HG03432 (cell line): Measurements from ENCODE around the gene PUM2.
A peak's percentile ranks its signal among the peaks of the same experiment; 100 is the strongest.
"Not testable (repeated sequence)": the region's sequence is repeated elsewhere in the genome, so short reads cannot be mapped to it uniquely, and the experiment has no call there.

Experiments used
- ATAC-seq: cut with Tn5 transposase; IDR thresholded peaks from one replicate; pipeline ENCODE4 v1.9.1; 2021; ENCODE audit warnings: mild to moderate bottlenecking, moderate library complexity; ENCODE audit not compliant: unreplicated experiment

Gene PUM2

GRCh38 chr2:20371323-20372025 is 20.8 kb upstream of the PUM2 start:
- no peak for ATAC-seq

DNA sequence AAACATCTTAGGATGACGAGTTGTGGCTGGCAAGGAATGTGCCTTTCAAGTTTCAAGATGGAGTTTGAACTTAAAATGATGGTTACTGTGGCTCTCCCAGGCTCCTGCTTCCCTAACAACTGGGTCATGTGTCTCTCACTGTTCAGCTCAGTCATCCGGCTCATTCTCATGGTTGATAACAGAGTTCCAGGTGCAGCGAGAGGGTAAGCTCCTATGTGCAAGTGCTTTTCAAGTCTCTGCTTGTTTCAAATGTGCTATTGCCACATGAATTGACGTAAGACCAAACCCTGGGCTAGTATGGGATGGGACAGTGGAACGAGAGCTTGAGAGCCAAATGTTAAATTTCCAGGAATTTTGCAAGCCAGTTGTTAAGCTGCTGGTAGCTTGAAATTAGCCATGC is 19.5 kb upstream of the PUM2 start:
- no peak for ATAC-seq

DNA sequence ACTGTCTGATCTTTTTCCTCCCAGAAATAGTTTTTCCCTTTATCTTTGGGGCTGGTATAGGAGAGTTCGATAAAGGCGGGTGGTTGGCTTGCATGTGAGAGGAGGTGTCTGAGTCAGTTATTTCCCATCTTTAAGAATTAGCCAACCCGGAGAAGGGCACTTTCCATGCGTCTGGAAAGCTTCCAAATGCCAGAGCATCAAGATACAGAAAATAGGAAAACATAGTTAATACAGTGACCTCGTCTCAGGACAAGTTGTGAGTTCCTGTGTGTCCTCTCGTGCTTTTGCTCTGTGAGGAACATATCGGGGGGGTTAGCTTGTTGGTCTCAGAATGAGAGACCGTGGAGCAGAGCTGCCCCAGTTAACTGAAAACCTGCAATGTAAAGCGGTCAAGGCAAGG is 18.7 kb upstream of the PUM2 start:
- ATAC-seq = no peak

DNA sequence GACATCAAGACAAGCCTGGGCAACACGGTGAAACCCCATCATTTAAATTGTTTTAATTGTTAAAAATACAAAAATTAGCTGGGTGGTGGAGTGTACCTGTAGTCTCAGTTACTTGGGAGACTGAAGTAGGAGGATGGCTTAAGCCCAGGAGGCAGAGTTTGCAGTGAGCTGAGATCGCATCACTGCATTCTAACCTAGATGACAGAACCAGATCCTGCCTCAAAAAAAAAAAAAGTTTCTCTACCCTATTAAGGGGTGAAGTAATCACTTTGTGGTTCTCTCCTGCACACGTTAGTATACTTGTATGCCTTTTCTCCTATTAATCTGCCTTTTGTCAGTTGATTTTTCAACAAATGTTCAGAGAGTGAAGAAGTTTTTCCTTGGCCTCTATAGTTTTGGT is 18.1 kb upstream of the PUM2 start:
- ATAC-seq = no peak

DNA sequence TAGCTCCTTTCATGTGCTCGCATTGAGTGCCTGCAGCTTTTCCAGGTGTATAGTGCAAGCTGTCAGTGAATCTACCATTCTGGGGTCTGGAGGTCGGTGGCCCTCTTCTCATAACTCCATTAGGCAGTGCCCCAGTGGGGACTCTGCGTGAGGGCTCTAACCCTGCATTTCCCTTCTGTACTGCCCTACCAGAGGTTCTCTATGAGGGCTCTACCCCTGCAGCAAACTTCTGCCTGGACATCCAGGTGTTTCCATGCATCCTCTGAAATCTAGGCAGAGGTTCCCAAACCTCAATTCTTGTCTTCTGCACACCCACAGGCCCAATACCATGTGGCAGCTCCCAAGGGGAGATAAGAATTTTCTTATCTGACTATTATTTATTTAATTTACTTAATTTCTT is 17.3 kb upstream of the PUM2 start:
- ATAC-seq = not testable (repeated sequence)

DNA sequence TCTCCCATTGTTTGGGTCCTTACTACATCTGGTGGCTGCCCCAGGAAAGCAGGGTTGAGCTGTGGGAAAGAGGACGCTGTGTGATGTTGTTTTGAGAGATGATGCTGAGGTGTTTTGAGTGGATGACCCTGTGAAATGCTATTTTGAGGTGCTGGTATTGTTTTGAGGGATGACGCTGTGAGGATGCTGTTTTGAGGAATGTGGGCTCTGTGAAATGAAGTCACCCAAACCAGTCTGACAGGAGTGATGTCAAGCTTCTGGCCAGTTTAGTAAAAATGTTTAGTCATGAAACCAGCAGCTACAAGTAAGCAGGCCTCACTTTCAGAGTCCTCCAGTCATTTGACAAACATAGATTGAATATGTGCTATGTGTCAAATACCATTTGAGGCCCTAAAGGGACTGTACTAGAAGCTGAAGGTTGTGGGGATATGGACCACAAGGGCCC is 16.1 kb upstream of the PUM2 start:
- ATAC-seq = no peak

DNA sequence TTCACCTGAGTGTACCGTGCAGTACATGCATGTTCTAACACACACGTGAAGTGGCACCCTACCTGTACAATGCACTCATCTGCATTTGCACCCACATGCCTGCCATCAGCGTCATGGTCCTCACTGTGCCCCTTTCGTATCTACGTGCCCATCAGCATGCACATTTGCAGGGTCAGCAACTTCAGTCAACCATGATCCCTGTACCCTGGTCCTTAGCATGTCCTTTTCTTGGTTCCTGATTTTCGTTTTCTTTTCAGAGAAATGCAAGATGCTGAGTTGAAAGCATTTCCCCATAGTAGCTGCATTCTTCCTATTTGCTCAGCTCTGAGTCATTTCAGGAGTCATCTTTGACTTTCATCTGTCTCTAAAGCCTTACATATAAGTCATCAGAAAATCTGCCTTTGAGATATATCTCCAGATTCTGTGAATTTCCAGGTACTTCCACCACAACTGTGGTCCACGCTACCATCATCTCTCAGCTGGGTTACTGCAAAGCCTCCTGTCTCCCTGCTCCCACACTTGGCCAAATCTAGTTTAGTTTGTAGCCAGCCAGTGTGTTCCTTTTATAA is 14.7 kb upstream of the PUM2 start:
- peak; percentile 97 for ATAC-seq

GRCh38 chr2:20363578-20363977 is 12.9 kb upstream of the PUM2 start:
- no peak for ATAC-seq

- ATAC-seq = no peak
Measured at GRCh38 chr2:20362701-20363435, 12.2 kb upstream of the PUM2 start.

GRCh38 chr2:20361893-20362292 is 11.2 kb upstream of the PUM2 start:
- ATAC-seq = no peak

DNA sequence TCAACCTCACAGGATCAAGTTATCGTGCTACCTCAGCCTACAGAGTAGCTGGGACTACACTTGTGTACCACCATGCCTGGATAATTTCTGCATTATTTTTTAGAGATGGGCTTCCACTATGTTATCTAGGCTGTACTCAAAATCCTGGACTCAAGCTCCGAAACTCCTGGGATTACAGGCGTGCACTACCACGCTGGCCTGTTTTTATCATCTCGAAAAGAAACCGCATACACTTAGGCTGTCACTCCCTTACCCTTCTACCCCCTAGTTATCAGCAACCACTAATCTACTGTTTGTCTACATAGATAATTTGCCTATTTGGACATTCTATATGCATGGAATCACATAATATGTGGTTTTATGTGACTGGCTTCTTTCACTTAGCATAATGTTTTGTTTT is 8.5 kb upstream of the PUM2 start:
- no peak for ATAC-seq

DNA sequence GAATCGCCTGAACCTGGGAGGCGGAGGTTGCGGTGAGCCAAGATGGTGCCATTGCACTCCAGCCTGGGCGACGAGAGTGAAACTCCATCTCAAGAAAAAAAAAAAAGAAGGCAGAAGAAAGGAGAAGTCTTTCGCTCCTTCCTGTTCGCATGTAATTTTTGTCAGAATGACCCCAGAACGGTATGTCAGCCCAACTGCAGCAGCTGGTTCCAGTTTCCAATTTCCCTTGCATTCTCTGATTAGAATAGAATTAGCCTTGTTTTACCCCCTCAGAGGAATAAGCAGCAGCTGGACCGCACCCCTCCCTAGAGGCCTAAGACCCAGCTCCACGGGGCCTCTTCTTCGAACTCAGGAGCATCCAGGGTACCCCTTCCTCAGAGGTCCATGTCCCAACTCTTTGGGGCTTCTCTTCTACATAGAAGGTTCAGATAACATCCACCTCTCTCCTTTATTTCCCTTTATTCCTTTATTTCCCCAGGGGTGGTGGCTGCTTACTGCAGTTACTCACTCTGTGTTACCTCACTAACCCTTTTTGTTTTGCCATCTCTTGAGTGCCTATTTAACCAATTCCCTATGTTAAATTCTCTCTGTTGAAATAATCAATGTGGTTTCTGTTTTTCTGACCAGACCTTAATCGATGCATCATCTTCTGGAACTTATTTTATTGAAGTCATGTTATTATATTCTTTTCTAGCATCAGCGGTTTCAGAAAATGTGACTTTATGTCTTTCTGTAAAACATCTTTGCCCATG is 7.2 kb upstream of the PUM2 start:
- ATAC-seq = no peak

GRCh38 chr2:20356042-20356441 is 5.4 kb upstream of the PUM2 start:
- no peak for ATAC-seq

DNA sequence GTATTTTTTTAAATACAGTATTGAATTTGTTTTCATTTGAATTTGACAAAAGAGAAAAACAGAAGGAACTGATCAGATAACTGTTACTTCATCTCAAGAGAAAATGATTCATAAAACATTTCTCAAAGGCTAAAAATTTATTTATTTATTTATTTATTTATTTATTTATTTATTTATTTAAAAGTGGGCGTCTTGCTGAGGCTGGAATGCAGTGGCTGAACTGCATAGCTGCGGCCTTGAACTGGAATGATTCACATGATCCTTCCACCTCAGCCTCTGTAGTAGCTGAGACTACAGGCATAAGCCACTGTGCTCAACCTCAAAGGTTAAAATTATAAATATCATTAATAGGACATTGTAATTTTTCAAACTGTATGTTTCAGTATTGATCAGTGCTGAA is 4.5 kb upstream of the PUM2 start:
- ATAC-seq = no peak

DNA sequence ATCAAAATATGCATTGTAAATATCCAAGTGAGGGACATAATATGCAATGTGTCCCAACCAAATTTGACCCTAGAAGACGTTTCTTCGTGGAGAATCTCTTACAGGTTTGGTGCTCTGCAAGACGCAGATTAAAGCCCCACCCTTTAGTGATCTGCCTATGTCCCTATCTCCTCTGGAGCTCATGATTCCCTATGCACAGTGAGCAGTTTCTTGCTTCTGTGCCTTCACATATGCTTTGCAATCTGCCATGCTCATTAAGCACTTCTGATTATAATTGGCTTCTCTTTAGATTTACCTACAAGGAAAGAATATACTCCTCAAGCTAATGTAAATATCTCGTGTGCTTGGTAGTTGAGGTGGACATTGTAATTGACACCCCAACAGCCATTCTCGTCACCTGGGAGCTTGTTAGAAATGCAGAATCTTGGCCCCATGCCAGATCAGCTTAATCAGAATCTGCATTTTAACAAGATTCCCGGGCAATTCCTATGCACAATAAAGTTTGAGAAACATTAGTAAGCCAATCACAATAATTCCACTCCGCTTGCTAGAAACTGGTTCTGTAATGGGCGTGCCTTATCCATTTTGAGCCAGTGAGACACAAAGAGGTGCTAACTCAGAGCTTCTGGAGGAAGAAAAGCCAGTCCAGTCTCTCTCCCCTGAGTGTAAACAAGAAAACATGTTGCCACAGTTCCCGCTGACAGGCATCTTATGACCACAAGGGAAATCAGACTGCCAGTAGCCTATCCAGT is 2.8 kb upstream of the PUM2 start:
- no peak for ATAC-seq

- ATAC-seq = no peak
Measured at GRCh38 chr2:20352581-20353216, 2.1 kb upstream of the PUM2 start.

GRCh38 chr2:20352230-20352578 is 1.6 kb upstream of the PUM2 start:
- ATAC-seq = no peak

- ATAC-seq = no peak
Measured at GRCh38 chr2:20351555-20352229, 1.0 kb upstream of the PUM2 start.

DNA sequence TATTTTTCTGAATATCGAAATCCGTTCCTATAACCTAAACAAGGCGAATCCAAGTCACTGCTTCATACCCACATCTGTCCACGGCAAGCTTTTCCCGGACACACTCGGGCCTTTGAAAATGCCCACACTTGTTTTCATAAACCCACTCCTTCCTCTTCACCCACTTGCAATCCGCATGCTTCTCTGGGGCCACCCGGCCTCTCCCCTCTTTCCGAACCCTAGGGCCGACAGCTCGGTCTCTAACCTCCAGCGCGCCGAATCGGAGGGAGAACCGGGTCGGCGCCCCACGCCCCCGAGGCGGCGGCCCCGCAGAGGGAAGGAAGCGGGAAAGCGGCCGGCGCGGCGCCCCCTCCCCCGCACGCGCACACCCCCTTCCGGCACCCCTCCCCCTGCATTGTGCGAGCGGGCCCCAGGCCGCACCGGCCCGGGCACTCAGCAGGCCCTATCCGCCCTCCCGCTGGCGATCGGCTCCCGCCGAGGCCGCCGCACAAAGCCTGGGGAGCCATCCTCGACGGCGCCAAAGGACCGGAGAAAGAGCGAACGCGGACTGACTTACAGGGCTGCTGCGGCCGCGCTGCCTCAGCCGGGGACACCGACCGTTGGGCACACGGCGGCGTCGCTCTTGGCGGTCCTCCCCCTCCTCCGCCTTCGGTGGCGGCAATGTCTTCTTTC is 467 bp downstream of the PUM2 start:
- peak; percentile 37 for ATAC-seq
